GM19397 (cell line): ENCODE results near the gene LRRC4B.
"Not testable (repeated sequence)": the region's sequence is repeated elsewhere in the genome, so short reads cannot be mapped to it uniquely, and the experiment has no call there.

Source experiments
- ATAC-seq: cut with Tn5 transposase; IDR thresholded peaks from one replicate; pipeline ENCODE4 v1.9.1; 2021; ENCODE audit warnings: mild to moderate bottlenecking, moderate library complexity; ENCODE audit not compliant: unreplicated experiment

The LRRC4B gene, protein sequence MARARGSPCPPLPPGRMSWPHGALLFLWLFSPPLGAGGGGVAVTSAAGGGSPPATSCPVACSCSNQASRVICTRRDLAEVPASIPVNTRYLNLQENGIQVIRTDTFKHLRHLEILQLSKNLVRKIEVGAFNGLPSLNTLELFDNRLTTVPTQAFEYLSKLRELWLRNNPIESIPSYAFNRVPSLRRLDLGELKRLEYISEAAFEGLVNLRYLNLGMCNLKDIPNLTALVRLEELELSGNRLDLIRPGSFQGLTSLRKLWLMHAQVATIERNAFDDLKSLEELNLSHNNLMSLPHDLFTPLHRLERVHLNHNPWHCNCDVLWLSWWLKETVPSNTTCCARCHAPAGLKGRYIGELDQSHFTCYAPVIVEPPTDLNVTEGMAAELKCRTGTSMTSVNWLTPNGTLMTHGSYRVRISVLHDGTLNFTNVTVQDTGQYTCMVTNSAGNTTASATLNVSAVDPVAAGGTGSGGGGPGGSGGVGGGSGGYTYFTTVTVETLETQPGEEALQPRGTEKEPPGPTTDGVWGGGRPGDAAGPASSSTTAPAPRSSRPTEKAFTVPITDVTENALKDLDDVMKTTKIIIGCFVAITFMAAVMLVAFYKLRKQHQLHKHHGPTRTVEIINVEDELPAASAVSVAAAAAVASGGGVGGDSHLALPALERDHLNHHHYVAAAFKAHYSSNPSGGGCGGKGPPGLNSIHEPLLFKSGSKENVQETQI

GRCh38 chr19:50567882-50568727 lies at the start of gene LRRC4B:
TSS of gene LRRC4B (minus strand) at chr19:50568435. CDS start at chr19:50548838, 19,597 bp downstream.
- no peak for ATAC-seq

DNA sequence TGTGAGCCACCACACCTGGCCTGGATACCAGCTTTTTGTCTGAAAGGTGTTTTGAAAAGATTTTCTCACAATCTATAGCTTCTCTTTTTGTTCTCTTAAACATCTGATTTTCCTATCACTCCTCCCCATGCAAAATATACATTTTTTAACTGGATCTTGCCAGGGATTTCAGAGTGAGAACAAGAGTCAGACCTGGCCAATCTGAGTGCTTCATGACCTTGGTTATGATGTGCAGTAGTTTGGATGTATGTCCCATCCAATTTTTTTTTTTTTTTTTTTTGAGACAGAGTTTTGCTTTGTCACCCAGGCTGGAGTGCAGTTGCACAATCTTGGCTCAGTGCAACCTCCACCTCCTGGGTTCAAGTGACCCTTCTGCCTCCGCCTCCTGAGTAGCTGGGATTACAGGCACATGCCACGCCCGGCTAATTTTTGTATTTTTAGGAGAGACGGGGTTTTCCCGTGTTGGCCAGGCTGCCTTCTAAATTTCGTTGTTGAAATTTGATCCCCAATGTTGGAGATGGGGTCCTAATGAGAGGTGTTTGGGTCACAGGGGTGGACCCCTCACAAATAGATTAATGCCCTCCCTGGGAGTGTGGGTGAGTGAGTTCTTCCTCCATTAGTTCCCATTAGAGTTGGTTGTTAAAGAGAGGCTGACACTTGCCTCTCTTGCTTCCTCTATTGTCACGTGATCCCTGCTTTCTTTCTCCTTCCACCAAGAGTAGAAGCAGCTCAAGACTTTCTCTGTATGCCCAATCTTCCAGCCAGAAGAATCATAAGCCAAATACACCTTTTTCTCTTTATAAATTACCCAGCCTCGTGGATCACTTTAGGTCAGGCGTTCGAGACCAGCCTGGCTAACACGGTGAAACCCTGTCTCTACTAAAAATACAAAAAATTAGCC lies 44.5 kb upstream of the LRRC4B start:
- not testable (repeated sequence) for ATAC-seq

DNA sequence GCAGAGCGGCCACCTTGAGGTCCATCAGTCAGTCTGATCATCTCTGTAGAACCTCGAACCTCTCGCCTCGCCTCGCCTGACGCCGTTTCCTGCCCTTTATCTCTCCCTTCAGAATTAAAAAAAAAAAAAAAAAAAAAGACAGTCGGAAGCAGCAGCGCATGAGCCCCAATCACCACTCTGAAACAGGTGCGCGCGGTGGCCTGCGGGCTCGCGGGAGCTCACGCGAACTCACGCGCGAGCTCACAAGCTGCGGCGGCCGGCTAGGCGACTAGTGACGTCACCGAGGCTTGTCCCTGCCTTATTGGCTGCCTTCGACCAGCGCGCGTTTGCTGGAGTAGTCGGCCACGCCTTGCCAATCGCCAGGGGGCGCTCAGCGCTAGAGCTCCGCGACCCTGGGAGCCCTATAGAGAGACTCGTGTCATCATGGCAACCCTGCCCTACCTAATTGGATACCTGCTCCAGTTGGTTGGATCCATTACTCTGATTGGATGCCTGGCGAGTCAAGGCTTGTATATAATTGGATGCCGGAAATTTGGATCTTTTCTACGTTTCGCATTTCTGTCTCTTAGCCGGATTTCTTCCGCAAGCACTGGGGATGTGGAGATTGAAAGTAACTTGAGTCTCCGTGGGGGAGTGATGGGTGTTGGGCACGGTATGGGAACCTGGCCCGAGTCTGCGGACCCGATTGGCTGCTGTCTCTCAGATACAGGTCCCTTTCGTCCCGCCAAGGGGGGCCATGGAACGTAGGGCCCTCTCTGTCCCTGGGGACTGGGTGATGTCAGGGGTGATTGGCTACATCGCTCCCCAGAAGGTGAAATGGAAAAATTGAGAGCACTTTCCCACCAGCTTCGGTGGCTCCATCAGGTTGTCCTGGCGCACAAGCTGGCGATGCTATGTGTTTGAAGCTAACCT lies 39.9 kb upstream of the LRRC4B start:
- ATAC-seq: no peak

DNA sequence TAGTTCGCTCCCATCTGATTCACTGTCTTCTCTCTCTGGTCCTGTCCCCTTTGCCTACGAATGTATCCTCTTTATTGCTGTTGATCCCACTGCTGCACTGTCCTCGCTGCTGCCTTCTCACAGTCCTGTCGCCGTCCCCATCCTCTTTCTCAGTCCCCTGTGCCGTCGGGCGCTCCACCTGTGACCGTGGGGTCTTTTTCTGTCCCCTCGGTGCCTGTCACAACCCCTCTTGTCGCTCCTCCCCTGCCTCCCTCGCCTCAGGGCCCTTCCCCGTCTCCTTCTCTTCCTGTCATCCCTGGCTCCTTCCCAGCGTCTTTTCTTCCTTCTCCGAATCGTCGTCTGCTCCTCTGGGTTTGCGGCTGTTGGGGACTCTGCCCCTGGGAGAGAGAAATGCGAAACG lies 39.2 kb upstream of the LRRC4B start:
- no peak for ATAC-seq

GRCh38 chr19:50606059-50606836 lies 38.0 kb upstream of the LRRC4B start:
- not testable (repeated sequence) for ATAC-seq

GRCh38 chr19:50604264-50605073 lies 36.2 kb upstream of the LRRC4B start:
- ATAC-seq: not testable (repeated sequence)

GRCh38 chr19:50602935-50603334 lies 34.7 kb upstream of the LRRC4B start:
- ATAC-seq: no peak

DNA sequence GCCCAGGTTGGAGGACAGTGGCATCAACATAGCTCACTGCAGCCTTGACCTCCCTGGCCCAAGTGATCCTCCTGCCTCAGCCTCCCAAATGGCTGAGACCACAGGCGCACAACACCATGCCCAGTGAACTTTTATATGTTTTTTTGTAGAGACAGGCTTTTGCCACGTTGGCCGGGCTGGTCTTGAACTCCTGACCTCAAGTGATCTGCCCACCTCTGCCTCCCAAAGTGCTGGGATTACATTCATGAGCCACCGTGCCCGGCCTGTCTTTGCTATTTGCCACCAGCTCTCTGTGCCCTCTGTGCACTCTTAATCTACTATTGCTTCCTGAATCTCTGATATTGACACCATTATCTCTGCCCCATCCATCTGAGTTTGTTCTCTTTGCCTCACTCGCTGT lies 34.3 kb upstream of the LRRC4B start:
- no peak for ATAC-seq

GRCh38 chr19:50602089-50602422 lies 33.8 kb upstream of the LRRC4B start:
- no peak for ATAC-seq

- ATAC-seq: no peak
Observed at GRCh38 chr19:50601407-50602088, 33.3 kb upstream of the LRRC4B start.

- no peak for ATAC-seq
Observed at GRCh38 chr19:50599427-50599826, 31.2 kb upstream of the LRRC4B start.

GRCh38 chr19:50590191-50590590 lies 22.0 kb upstream of the LRRC4B start:
- ATAC-seq: no peak

GRCh38 chr19:50581795-50582660 lies 13.8 kb upstream of the LRRC4B start:
- ATAC-seq: not testable (repeated sequence)

- no peak for ATAC-seq
Observed at GRCh38 chr19:50580970-50581634, 12.9 kb upstream of the LRRC4B start.

DNA sequence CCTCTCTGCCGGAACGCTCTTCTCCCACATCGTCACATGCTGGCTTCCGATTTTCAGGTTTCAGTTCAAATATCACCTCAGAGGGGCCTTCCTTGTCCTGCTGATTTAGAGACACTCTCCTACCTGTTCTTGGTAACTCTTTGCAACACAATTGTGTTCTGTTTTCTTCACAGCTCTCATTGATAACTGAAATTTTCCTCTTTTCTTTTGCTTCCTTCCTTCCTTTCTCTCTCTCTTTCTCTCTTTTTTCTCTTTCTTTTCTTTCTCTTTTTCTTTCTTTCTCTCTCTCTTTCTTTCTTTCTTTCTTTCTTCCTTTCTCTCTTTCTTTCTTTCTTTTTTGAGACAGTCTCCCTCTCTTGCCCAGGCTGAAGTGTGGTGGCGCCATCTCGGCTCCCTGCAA lies 12.0 kb upstream of the LRRC4B start:
- ATAC-seq: no peak

DNA sequence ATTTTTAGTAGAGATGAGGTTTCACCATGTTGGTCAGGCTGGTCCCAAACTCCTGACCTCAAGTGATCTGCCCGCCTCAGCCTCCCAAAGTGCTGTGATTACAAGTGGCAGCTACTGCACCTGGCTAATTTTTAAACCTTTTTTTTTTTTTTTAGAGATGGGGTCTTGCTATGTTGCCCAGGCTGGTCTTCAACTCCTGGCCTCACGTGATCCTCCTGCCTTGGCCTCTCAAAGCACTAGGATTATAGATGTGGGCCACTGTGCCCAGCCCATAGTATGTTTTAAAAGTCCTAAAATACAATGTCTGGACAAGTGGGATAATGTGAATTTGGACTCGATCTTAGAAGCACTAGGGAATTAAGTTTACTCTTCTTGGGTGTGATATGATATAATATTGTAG lies 8.5 kb upstream of the LRRC4B start:
- ATAC-seq: not testable (repeated sequence)
